Measurements from ENCODE around the gene COG7. TPM values are rescaled to one million over a fixed set of nuclear protein-coding genes. Genes with fewer than 3 reads are reported as not detected.

COG7 gene
- polyA plus RNA-seq, 1 experiment: 19.6 TPM

- ChIA-PET POLR2A (no interaction called here), CTCF (no interaction called here)
- Histone ChIP-seq H3K27ac (ENCODE audit: low read depth, low read length) (no peak overlapping the region), H3K27me3 (ENCODE audit: control insufficient read depth, insufficient read depth, low read length) (no peaks in the 10 kb centered on the region), H3K4me3 (ENCODE audit: low read depth, low read length) (no peak overlapping the region), H3K9me3 (ENCODE audit: control insufficient read depth, insufficient read depth, low read length) (no peaks in the 10 kb centered on the region)
- DNase-seq (ENCODE audit: low read depth, low spot score): no peak
- no peak for TF ChIP-seq CTCF (IDR thresholded peaks at IDR 0.05; ENCODE audit: low read depth, low read length)
These were observed 46.8 kb upstream of the COG7 start for GRCh38 chr16:23499801-23500200.

GRCh38 chr16:23498863-23499262 lies 45.9 kb upstream of the COG7 start:
- DNase-seq (ENCODE audit: low read depth, low spot score): no peak
- no peak for TF ChIP-seq CTCF (IDR thresholded peaks at IDR 0.05; ENCODE audit: low read depth, low read length)
- Histone ChIP-seq H3K27ac (ENCODE audit: low read depth, low read length) (no peak overlapping the region), H3K9me3 (ENCODE audit: control insufficient read depth, insufficient read depth, low read length) (no peaks in the 10 kb centered on the region), H3K27me3 (ENCODE audit: control insufficient read depth, insufficient read depth, low read length) (no peaks in the 10 kb centered on the region), H3K4me3 (ENCODE audit: low read depth, low read length) (no peak overlapping the region)
- POLR2A ChIA-PET: no interaction called here
- CTCF ChIA-PET: interaction anchor here (1.2 kb wide), 1 partner anchor 63 kb away, joined by 3 read pairs; no protein-coding TSS in a partner anchor

- Histone ChIP-seq H3K27ac (ENCODE audit: low read depth, low read length) (no peak overlapping the region), H3K4me3 (ENCODE audit: low read depth, low read length) (no peak overlapping the region), H3K9me3 (ENCODE audit: control insufficient read depth, insufficient read depth, low read length) (no peaks in the 10 kb centered on the region), H3K27me3 (ENCODE audit: control insufficient read depth, insufficient read depth, low read length) (no peaks in the 10 kb centered on the region)
- DNase-seq (ENCODE audit: low read depth, low spot score): no peak
- POLR2A ChIA-PET: no interaction called here
- no peak for TF ChIP-seq CTCF (IDR thresholded peaks at IDR 0.05; ENCODE audit: low read depth, low read length)
- CTCF ChIA-PET: interaction anchor here (0.6 kb wide), 2 partner anchors 289 to 1313 kb away, joined by 3 read pairs; no protein-coding TSS in a partner anchor
These were observed 44.5 kb upstream of the COG7 start for GRCh38 chr16:23497543-23497868.

- ChIA-PET CTCF (interaction anchor here (0.6 kb wide), 1 partner anchor 1313 kb away, joined by 3 read pairs; no protein-coding TSS in a partner anchor), POLR2A (no interaction called here)
- Histone ChIP-seq H3K9me3 (ENCODE audit: control insufficient read depth, insufficient read depth, low read length) (no peaks in the 10 kb centered on the region), H3K27me3 (ENCODE audit: control insufficient read depth, insufficient read depth, low read length) (no peaks in the 10 kb centered on the region), H3K4me3 (ENCODE audit: low read depth, low read length) (no peak overlapping the region), H3K27ac (ENCODE audit: low read depth, low read length) (no peak overlapping the region)
- DNase-seq (ENCODE audit: low read depth, low spot score): no peak
- no peak for TF ChIP-seq CTCF (IDR thresholded peaks at IDR 0.05; ENCODE audit: low read depth, low read length)
These were observed 44.0 kb upstream of the COG7 start for GRCh38 chr16:23496821-23497542.

- no peaks in the 10 kb centered on the region for H3K9me3 ChIP-seq (ENCODE audit: control insufficient read depth, insufficient read depth, low read length)
- POLR2A ChIA-PET: no interaction called here
- no peak overlapping the region for H3K4me3 ChIP-seq (ENCODE audit: low read depth, low read length)
- no peak for TF ChIP-seq CTCF (IDR thresholded peaks at IDR 0.05; ENCODE audit: low read depth, low read length)
- no peak overlapping the region for H3K27ac ChIP-seq (ENCODE audit: low read depth, low read length)
- CTCF ChIA-PET: interaction anchor here (0.9 to 1.5 kb wide), 2 partner anchors 60 to 61 kb away, joined by 3 read pairs; no protein-coding TSS in a partner anchor
- DNase-seq (ENCODE audit: low read depth, low spot score): no peak
- no peaks in the 10 kb centered on the region for H3K27me3 ChIP-seq (ENCODE audit: control insufficient read depth, insufficient read depth, low read length)
These were observed 42.7 kb upstream of the COG7 start for GRCh38 chr16:23495671-23496070.
